Prostate gland (tissue), 2 donors: ENCODE results near the gene MRPS5. TPM values are rescaled to one million over a fixed set of nuclear protein-coding genes. Genes with fewer than 3 reads are reported as not detected.

Source experiments
- DNase-seq: peaks from one replicate; pipeline ENCODE4 v3.0.0-alpha.2; 2019; ENCODE audit warnings: low spot score
- H3K27ac ChIP-seq, 2 donors: fragments of 200-600 bp; sonication (generic); 2 replicates each; pipeline ENCODE4 v1.5.1; 2017 to 2019
- H3K27me3 ChIP-seq: fragments of 200-600 bp; sonication (generic); replicated peaks from 2 replicates; pipeline ENCODE4 v1.5.1; 2019; ENCODE audit not compliant: insufficient read depth
- H3K36me3 ChIP-seq, 2 donors: fragments of 200-600 bp; sonication (generic); 1 replicate in 1 of 2; 2 replicates in 1 of 2; pipeline versions ENCODE4 v1.5.1 to v1.8.1; 2017 to 2019
- H3K4me1 ChIP-seq: fragments of 200-600 bp; sonication (generic); replicated peaks from 2 replicates; pipeline ENCODE4 v1.5.1; 2019
- H3K4me3 ChIP-seq, 2 donors: fragments of 200-600 bp; sonication (generic); 2 replicates each; pipeline ENCODE4 v1.5.1; 2017 to 2019
- H3K9me3 ChIP-seq: fragments of 200-600 bp; sonication (generic); 2 replicates; pipeline ENCODE4 v1.5.1; 2017
- CTCF ChIP-seq, 4 experiments: fragments of 200-600 bp in 2 of 4; fragments of 450-650 bp in 2 of 4; sonication (generic) in 2 of 4; IDR thresholded peaks; 1 replicate in 3 of 4; 2 replicates in 1 of 4; pipeline ENCODE4 v1.5.1; 2016 to 2019; ENCODE audit warnings: antibody characterized with exemption in 4 of 4, mild to moderate bottlenecking in 2 of 4, moderate library complexity in 2 of 4
- POLR2A ChIP-seq: fragments of 450-650 bp; IDR thresholded peaks from one replicate; pipeline ENCODE4 v1.6.1; 2016; ENCODE audit warnings: antibody characterized with exemption, mild to moderate bottlenecking
- POLR2AphosphoS5 ChIP-seq: sonication (generic); formaldehyde crosslinking; IDR thresholded peaks from one replicate; pipeline ENCODE4 v1.6.1; 2017; ENCODE audit warnings: antibody characterized with exemption
- WGBS: methylation state at CpG from one replicate; pipeline ENCODE4 v1.1.5; 2018; 5-methylcytosine and 5-hydroxymethylcytosine counted together
- intact Hi-C: fragments of 100-400 bp; cut with DNase I; formaldehyde crosslinking; loops from one replicate; pipeline ENCODE4 v1.14.2; 2022
- total RNA-seq, 2 donors: library from RNA; depleted of rRNA; stranded (reverse); fragments of >200 nt; gene quantifications; one replicate each; pipeline ENCODE4 v1.1.0, GENCODE V29; 2016

The MRPS5 gene
- total RNA-seq, 2 donors from 2014 or later: 35.0 to 49.9 TPM

- H3K9me3 ChIP-seq: no peaks in the 10 kb centered on the region
- no peak for TF ChIP-seq POLR2AphosphoS5
- TF ChIP-seq CTCF (IDR thresholded peaks at IDR 0.05): no peak
- TF ChIP-seq POLR2A: no peak
These were observed 61.0 kb downstream of the MRPS5 start for GRCh38 chr2:95060446-95061118.

GRCh38 chr2:95059656-95060370 lies 61.8 kb downstream of the MRPS5 start:
- TF ChIP-seq POLR2AphosphoS5 (no peak), CTCF (IDR thresholded peaks at IDR 0.05) (no peak), POLR2A (no peak)
- Histone ChIP-seq H3K4me1 (no peaks in the 10 kb centered on the region), H3K27ac (no peak overlapping the region), H3K36me3 (no peaks in the 10 kb centered on the region), H3K4me3 (no peak overlapping the region), H3K9me3 (no peaks in the 10 kb centered on the region), H3K27me3 (peaks cover 3% of the 10 kb centered on the region)
- no peak for DNase-seq
- 82% methylated on average over 12 of the region's 12 CpGs for WGBS
- intact Hi-C loops: no loop called here

More at GRCh38 chr2:95060446-95061118, 61.0 kb downstream of the MRPS5 start:
- intact Hi-C loops: no loop called here
- WGBS: 86% methylated on average over 17 of the region's 17 CpGs
- H3K4me3 ChIP-seq: no peak overlapping the region
- H3K4me1 ChIP-seq: no peaks in the 10 kb centered on the region
- H3K27me3 ChIP-seq: peaks cover 3% of the 10 kb centered on the region
- H3K27ac ChIP-seq: no peak overlapping the region
- DNase-seq: no peak
- no peaks in the 10 kb centered on the region for H3K36me3 ChIP-seq

- Histone ChIP-seq H3K27ac (no peak overlapping the region), H3K4me1 (no peaks in the 10 kb centered on the region), H3K4me3 (no peak overlapping the region), H3K9me3 (no peaks in the 10 kb centered on the region), H3K27me3 (peaks cover 3% of the 10 kb centered on the region), H3K36me3 (no peaks in the 10 kb centered on the region)
- 74% methylated on average over 11 of the region's 11 CpGs for WGBS
- TF ChIP-seq CTCF (IDR thresholded peaks at IDR 0.05) (no peak), POLR2AphosphoS5 (no peak), POLR2A (no peak)
- intact Hi-C loops: no loop called here
- DNase-seq: no peak
These were observed 62.5 kb downstream of the MRPS5 start for GRCh38 chr2:95058989-95059641.

- intact Hi-C loops: no loop called here
- no peaks in the 10 kb centered on the region for H3K9me3 ChIP-seq
- DNase-seq: no peak
- H3K4me3 ChIP-seq: no peak overlapping the region
- no peak for TF ChIP-seq POLR2A
- WGBS: 87% methylated on average over 9 of the region's 9 CpGs
- H3K36me3 ChIP-seq: no peaks in the 10 kb centered on the region
- no peak overlapping the region for H3K27ac ChIP-seq
- H3K27me3 ChIP-seq: peaks cover 3% of the 10 kb centered on the region
- no peaks in the 10 kb centered on the region for H3K4me1 ChIP-seq
These were observed 63.1 kb downstream of the MRPS5 start for GRCh38 chr2:95058466-95058988.
